A673 (cell line): ENCODE results near the gene ENTR1. TPM values are rescaled to one million over a fixed set of nuclear protein-coding genes. Genes with fewer than 3 reads are reported as not detected.

Experiments used
- BruUV-seq: library from RNA; stranded (reverse); fragments of 400-500 nt; replicated peaks from 2 replicates; lab custom pipeline; 2021; lab: Mats Ljungman, UMichigan
- CTCF ChIA-PET: fragments of 300-600 bp; sonication (Branson Sonifier 250); formaldehyde crosslinking; loops from one replicate; lab custom pipeline; 2022; ENCODE audit warnings: antibody characterized with exemption; lab: Charles Lee
- POLR2A ChIA-PET: fragments of 300-600 bp; sonication (Branson Sonifier 250); formaldehyde crosslinking; loops from one replicate; lab custom pipeline; 2022; ENCODE audit warnings: antibody characterized with exemption; ENCODE audit not compliant: low non-redundant PET; lab: Charles Lee
- DNase-seq: peaks from one replicate; pipeline ENCODE4 v3.0.0-alpha.2; 2015; ENCODE audit warnings: low spot score
- H3K27ac ChIP-seq: fragments of 200-600 bp; sonication (generic); 2 replicates; pipeline ENCODE4 v1.5.1; 2016; ENCODE audit warnings: mixed run types, low read depth, mild to moderate bottlenecking, mixed read lengths, antibody characterized with exemption, low read length; ENCODE audit not compliant: poor library complexity, severe bottlenecking
- H3K27me3 ChIP-seq: fragments of 200-600 bp; sonication (generic); replicated peaks from 2 replicates; pipeline ENCODE4 v1.6.1; 2017; ENCODE audit warnings: mixed run types, low read depth, mild to moderate bottlenecking, mixed read lengths, antibody characterized with exemption, low read length; ENCODE audit not compliant: insufficient read depth, poor library complexity
- H3K36me3 ChIP-seq: fragments of 200-600 bp; sonication (generic); 2 replicates; pipeline ENCODE4 v1.6.1; 2016; ENCODE audit warnings: mixed run types, mild to moderate bottlenecking, mixed read lengths, antibody characterized with exemption, low read length; ENCODE audit not compliant: insufficient read depth, poor library complexity, severe bottlenecking
- H3K4me1 ChIP-seq: fragments of 200-600 bp; sonication (generic); 2 replicates; pipeline ENCODE4 v1.6.1; 2017; ENCODE audit warnings: mixed run types, mild to moderate bottlenecking, mixed read lengths, antibody characterized with exemption, low read length; ENCODE audit not compliant: insufficient read depth, poor library complexity, severe bottlenecking
- H3K4me3 ChIP-seq: fragments of 200-600 bp; sonication (generic); 2 replicates; pipeline ENCODE4 v1.5.1; 2016; ENCODE audit warnings: low read depth, mixed run types, mild to moderate bottlenecking, mixed read lengths, low read length; ENCODE audit not compliant: poor library complexity, severe bottlenecking
- H3K9me3 ChIP-seq: fragments of 200-600 bp; sonication (generic); 2 replicates; pipeline ENCODE4 v1.6.1; 2016; ENCODE audit warnings: mixed run types, low read depth, mild to moderate bottlenecking, mixed read lengths, antibody characterized with exemption, low read length; ENCODE audit not compliant: poor library complexity, severe bottlenecking
- EZH2 ChIP-seq: fragments of 200-600 bp; sonication (generic); IDR thresholded peaks from 2 replicates; pipeline ENCODE4 v1.6.1; 2017; ENCODE audit warnings: borderline replicate concordance, low read depth, mild to moderate bottlenecking, mixed read lengths, antibody characterized with exemption, low read length; ENCODE audit not compliant: poor library complexity, severe bottlenecking
- intact Hi-C: fragments of 100-400 bp; cut with micrococcal nuclease; formaldehyde crosslinking; loops from one replicate; pipeline ENCODE4 v1.10.0; 2022; ENCODE audit not compliant: unreplicated experiment
- total RNA-seq: library from RNA; stranded (reverse); gene quantifications from 2 replicates; pipeline ENCODE4 v1.2.3, GENCODE V29; 2021
- TF ChIP-seq, protein P1 (sequence below): fragments of 300-800, 200-600 bp; sonication (generic); conservative IDR thresholded peaks from 2 replicates; pipeline ENCODE4 v1.5.1; 2017; ENCODE audit warnings: low read depth, mild to moderate bottlenecking, antibody characterized with exemption, low read length, moderate library complexity, mixed read lengths

The ENTR1 gene
- total RNA-seq, 1 experiment from 2014 or later = 146 TPM

DNA sequence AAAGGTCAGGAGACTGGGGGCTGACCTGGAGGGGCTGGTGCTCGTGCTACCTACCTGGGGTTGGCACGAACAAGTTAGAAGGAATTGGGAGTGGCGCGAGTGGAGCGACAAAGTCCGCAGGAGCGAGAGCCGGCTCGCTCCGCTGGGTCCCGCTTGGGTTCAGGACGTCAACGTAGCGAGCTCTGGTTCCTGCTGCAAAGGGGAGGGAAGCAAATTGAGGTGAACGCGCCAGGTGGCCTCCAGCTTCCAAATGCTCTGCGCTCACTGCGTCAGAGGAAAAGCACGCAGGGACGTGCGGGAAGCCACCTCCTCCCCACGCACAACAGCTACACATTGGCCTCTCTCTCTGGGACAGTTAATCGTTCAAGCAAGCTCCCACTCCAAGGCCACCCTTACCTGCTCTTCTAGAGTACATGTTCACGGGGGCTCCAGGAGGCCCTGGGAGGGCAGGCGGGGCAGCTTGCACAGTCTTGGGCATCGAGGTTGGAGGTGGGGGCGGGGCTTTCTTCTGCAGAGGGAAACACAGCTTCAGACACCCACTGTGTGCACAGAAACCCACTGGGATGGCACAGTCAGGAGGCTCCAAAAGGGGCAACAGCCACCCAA, 36.9 kb upstream of the ENTR1 start:
- TF ChIP-seq EZH2 = no peak
- TF ChIP-seq, protein P1, sequence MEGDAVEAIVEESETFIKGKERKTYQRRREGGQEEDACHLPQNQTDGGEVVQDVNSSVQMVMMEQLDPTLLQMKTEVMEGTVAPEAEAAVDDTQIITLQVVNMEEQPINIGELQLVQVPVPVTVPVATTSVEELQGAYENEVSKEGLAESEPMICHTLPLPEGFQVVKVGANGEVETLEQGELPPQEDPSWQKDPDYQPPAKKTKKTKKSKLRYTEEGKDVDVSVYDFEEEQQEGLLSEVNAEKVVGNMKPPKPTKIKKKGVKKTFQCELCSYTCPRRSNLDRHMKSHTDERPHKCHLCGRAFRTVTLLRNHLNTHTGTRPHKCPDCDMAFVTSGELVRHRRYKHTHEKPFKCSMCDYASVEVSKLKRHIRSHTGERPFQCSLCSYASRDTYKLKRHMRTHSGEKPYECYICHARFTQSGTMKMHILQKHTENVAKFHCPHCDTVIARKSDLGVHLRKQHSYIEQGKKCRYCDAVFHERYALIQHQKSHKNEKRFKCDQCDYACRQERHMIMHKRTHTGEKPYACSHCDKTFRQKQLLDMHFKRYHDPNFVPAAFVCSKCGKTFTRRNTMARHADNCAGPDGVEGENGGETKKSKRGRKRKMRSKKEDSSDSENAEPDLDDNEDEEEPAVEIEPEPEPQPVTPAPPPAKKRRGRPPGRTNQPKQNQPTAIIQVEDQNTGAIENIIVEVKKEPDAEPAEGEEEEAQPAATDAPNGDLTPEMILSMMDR = no peak
- CTCF ChIA-PET = no interaction called here
- intact Hi-C loops = no loop called here

DNA sequence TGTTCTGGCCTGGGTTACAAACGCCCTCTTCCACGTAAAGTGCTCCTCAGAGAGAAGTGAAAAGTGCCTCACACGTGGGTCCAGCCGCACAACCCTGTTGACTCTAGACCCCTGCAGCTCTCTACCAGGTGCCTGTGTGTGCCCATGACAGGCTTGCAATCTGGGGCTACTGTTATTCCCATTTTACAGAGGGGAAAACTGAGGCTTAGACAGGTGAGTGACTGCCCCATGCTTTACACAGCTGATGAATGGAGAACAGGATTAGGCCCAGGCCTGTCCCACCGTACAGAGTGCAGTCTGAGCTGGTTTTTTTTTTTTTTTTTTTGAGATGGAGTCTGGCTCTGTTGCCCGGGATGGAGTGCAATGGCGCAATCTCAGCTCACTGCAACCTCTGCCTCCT, 35.4 kb upstream of the ENTR1 start:
- DNase-seq = no peak
- H3K4me1 ChIP-seq = no peaks in the 10 kb centered on the region
- BruUV-seq = no TSS peak
- ChIA-PET CTCF (no interaction called here), POLR2A (no interaction called here)
- H3K36me3 ChIP-seq = peaks cover 71% of the 10 kb centered on the region
- no peak for TF ChIP-seq EZH2
- TF ChIP-seq, protein P1 = no peak
- no peaks in the 10 kb centered on the region for H3K27me3 ChIP-seq
- intact Hi-C loops = no loop called here
- H3K4me3 ChIP-seq = no peak overlapping the region
- H3K9me3 ChIP-seq = no peaks in the 10 kb centered on the region
- no peak overlapping the region for H3K27ac ChIP-seq

More for the DNA sequence above, 36.9 kb upstream of the ENTR1 start:
- no TSS peak for BruUV-seq
- H3K4me3 ChIP-seq = no peak overlapping the region
- no peak overlapping the region for H3K27ac ChIP-seq
- H3K4me1 ChIP-seq = no peaks in the 10 kb centered on the region
- POLR2A ChIA-PET = interaction anchor here (0.6 kb wide), 1 partner anchor 375 kb away, joined by 5 read pairs; no protein-coding TSS in a partner anchor
- H3K9me3 ChIP-seq = no peaks in the 10 kb centered on the region
- no peaks in the 10 kb centered on the region for H3K27me3 ChIP-seq
- peaks cover 73% of the 10 kb centered on the region for H3K36me3 ChIP-seq
- no peak for DNase-seq

DNA sequence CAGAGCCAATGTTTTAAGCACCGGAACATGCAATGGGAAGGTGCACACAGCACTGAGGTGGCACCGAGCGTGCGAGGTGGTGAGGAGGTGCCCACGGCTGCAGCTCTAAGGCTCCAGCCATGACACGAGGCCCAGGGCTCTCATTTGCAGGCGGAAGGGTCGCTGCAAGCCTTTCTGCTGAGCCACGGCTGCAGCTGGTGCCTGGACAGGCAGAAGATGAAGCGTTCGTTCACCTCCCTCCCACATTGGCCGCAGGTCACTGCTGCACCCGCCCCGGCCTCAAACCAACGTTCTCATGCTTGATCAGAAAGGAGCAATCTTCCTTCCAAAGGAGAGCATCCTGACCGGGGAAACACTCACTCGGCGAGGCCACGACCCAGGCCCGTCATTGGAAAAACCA, 33.7 kb upstream of the ENTR1 start:
- no peak overlapping the region for H3K4me3 ChIP-seq
- TF ChIP-seq, protein P1 = no peak
- TF ChIP-seq EZH2 = no peak
- no peak for DNase-seq
- H3K27ac ChIP-seq = no peak overlapping the region
- intact Hi-C loops = no loop called here
- ChIA-PET CTCF (no interaction called here), POLR2A (no interaction called here)
- peaks cover 70% of the 10 kb centered on the region for H3K36me3 ChIP-seq
- no peaks in the 10 kb centered on the region for H3K27me3 ChIP-seq
- peaks cover 3% of the 10 kb centered on the region for H3K4me1 ChIP-seq
- H3K9me3 ChIP-seq = no peaks in the 10 kb centered on the region
- BruUV-seq = no TSS peak
